ENCODE measurements around the gene CCDC157. TPM values are rescaled to one million over a fixed set of nuclear protein-coding genes. Genes with fewer than 3 reads are reported as not detected.
"Not testable (repeated sequence)": the region's sequence is repeated elsewhere in the genome, so short reads cannot be mapped to it uniquely, and the experiment has no call there.

Gene CCDC157
- total RNA-seq, 2 experiments from 2014 or later, result 3.3 to 3.4 TPM

DNA sequence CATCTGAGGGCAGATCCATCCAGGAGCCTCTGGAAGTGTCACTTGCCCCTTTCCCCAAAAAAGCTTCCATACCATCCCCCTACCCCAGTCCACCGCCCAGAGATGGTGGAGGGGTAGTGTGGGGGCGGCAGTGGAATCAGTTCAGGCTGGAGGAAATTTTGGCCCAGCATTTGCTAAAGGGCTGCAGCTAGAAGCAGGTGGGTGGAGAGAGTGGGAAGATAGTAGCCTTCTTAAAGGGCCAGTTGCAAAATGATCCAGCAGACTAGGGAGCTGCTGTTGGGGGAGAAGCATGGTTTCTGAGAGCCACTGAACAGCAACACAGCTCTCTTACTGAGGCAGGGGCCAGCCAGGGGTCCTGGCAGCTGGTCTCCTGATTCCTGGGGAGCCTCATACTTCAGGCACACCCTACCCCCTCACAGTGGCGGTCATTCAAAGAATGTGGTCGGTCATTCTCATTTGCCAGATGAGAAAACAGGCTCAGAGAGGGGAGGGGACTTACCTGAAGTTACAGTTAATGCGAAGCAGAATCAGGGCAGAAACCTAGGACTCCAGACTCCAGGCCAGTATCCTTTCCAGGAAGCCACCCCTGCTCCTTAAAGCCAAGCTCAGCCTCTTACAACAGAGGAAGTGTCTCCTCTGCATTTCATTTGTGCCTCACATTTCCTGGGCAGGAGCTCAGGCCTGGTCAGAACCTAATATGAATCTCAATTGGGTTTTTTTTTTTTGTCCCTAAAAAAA is 45.4 kb downstream of the CCDC157 start:
- Histone ChIP-seq H4K20me1 (ENCODE audit: insufficient read depth, low read length) (no peaks in the 10 kb centered on the region), H2AFZ (ENCODE audit: low read length) (no peak overlapping the region), H3K4me2 (ENCODE audit: low read length) (no peak overlapping the region), H3K36me3 (ENCODE audit: insufficient read depth, low read length) (no peaks in the 10 kb centered on the region), H3K27ac (ENCODE audit: low read depth, low read length, poor library complexity, severe bottlenecking) (no peak overlapping the region), H3K9me2 (ENCODE audit: insufficient read depth, low read length) (no peaks in the 10 kb centered on the region), H3K4me3 (ENCODE audit: low read depth, low read length, poor library complexity, severe bottlenecking) (no peak overlapping the region), H3K9me3 (ENCODE audit: low read length) (no peaks in the 10 kb centered on the region), H3K79me2 (ENCODE audit: insufficient read depth, low read depth, low read length) (no peaks in the 10 kb centered on the region), H3K4me1 (ENCODE audit: insufficient read depth, low read length, poor library complexity, severe bottlenecking) (no peaks in the 10 kb centered on the region)
- ChIA-PET POLR2A (interaction anchor here (0.6 to 0.7 kb wide), 3 partner anchors 16 to 335 kb away, joined by 3 read pairs; no protein-coding TSS in a partner anchor), CTCF (ENCODE audit: unreplicated experiment) (interaction anchor here (0.6 kb wide), 1 partner anchor 395 kb away, joined by 3 read pairs; no protein-coding TSS in a partner anchor)
- intact Hi-C loops (cut with micrococcal nuclease; ENCODE audit: unreplicated experiment), result no loop called here
- BruUV-seq (replicated peaks), result no TSS peak
- no peak for TF ChIP-seq EZH2phosphoT487 (IDR thresholded peaks at IDR 0.05; ENCODE audit: borderline replicate concordance, low read depth, low read length)
- TF ChIP-seq, protein P1, sequence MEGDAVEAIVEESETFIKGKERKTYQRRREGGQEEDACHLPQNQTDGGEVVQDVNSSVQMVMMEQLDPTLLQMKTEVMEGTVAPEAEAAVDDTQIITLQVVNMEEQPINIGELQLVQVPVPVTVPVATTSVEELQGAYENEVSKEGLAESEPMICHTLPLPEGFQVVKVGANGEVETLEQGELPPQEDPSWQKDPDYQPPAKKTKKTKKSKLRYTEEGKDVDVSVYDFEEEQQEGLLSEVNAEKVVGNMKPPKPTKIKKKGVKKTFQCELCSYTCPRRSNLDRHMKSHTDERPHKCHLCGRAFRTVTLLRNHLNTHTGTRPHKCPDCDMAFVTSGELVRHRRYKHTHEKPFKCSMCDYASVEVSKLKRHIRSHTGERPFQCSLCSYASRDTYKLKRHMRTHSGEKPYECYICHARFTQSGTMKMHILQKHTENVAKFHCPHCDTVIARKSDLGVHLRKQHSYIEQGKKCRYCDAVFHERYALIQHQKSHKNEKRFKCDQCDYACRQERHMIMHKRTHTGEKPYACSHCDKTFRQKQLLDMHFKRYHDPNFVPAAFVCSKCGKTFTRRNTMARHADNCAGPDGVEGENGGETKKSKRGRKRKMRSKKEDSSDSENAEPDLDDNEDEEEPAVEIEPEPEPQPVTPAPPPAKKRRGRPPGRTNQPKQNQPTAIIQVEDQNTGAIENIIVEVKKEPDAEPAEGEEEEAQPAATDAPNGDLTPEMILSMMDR (conservative IDR thresholded peaks at IDR 0.05; ENCODE audit: low read length), result no peak
- DNase-seq (ENCODE audit: low spot score), result no peak

DNA sequence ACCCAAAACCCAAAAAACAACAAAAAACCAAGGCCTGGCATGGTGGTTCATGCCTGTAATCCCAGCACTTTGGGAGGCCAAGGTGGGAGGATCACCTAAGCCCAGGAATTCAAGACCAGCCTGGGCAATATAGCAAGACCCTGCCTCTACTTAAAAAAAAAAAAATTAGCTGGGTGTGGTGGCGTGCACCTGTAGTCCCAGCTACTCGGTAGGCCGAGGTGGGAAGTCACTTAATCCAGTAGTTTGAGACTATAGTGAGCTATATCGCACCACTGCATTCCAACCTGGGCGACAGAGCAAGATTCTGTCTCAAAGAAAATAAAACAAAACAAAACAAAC is 45.9 kb downstream of the CCDC157 start:
- H3K36me3 ChIP-seq (ENCODE audit: insufficient read depth, low read length); H3K4me3 ChIP-seq (ENCODE audit: low read depth, low read length, poor library complexity, severe bottlenecking); H3K9me3 ChIP-seq (ENCODE audit: low read length); BruUV-seq (replicated peaks); H3K79me2 ChIP-seq (ENCODE audit: insufficient read depth, low read depth, low read length); intact Hi-C loops (cut with micrococcal nuclease; ENCODE audit: unreplicated experiment); DNase-seq (ENCODE audit: low spot score); H2AFZ ChIP-seq (ENCODE audit: low read length); H3K4me2 ChIP-seq (ENCODE audit: low read length); H3K9me2 ChIP-seq (ENCODE audit: insufficient read depth, low read length); H4K20me1 ChIP-seq (ENCODE audit: insufficient read depth, low read length); CTCF ChIA-PET (ENCODE audit: unreplicated experiment); H3K27ac ChIP-seq (ENCODE audit: low read depth, low read length, poor library complexity, severe bottlenecking); H3K4me1 ChIP-seq (ENCODE audit: insufficient read depth, low read length, poor library complexity, severe bottlenecking): not testable (repeated sequence)
- POLR2A ChIA-PET, result interaction anchor here (0.7 kb wide), 2 partner anchors 96 to 335 kb away, joined by 3 read pairs; no protein-coding TSS in a partner anchor

DNA sequence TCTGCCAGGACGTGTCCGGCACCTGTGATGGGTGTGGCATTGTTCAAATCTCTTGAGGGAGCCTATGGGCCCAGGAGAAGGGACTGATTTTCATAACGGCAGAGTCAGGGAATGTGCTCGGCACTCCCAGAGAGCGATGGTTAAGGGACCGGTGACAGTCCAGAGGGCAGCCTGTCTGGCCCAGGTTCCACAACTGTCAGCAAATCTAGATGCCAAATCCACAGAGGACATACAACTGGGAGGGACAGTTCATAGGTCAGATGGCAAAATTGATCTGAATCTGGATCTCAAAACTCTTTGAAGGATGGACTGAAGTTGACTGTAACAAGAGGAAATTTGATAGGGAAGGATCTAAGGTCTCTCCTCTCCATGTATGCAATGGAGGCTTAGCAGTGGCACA is 47.5 kb downstream of the CCDC157 start:
- ChIA-PET CTCF (ENCODE audit: unreplicated experiment) (no interaction called here), POLR2A (no interaction called here)
- H2AFZ ChIP-seq (ENCODE audit: low read length), result no peak overlapping the region
- no peaks in the 10 kb centered on the region for H3K9me3 ChIP-seq (ENCODE audit: low read length)
- H3K4me1 ChIP-seq (ENCODE audit: insufficient read depth, low read length, poor library complexity, severe bottlenecking), result no peaks in the 10 kb centered on the region
- no peaks in the 10 kb centered on the region for H3K9me2 ChIP-seq (ENCODE audit: insufficient read depth, low read length)
- H3K27ac ChIP-seq (ENCODE audit: low read depth, low read length, poor library complexity, severe bottlenecking), result no peak overlapping the region
- no TSS peak for BruUV-seq (replicated peaks)
- no peak for DNase-seq (ENCODE audit: low spot score)
- H3K4me3 ChIP-seq (ENCODE audit: low read depth, low read length, poor library complexity, severe bottlenecking), result no peak overlapping the region
- intact Hi-C loops (cut with micrococcal nuclease; ENCODE audit: unreplicated experiment), result no loop called here
- H3K36me3 ChIP-seq (ENCODE audit: insufficient read depth, low read length), result no peaks in the 10 kb centered on the region
- no peaks in the 10 kb centered on the region for H3K79me2 ChIP-seq (ENCODE audit: insufficient read depth, low read depth, low read length)
- H4K20me1 ChIP-seq (ENCODE audit: insufficient read depth, low read length), result no peaks in the 10 kb centered on the region
- TF ChIP-seq, protein P1 (conservative IDR thresholded peaks at IDR 0.05; ENCODE audit: low read length), result no peak
- TF ChIP-seq EZH2phosphoT487 (IDR thresholded peaks at IDR 0.05; ENCODE audit: borderline replicate concordance, low read depth, low read length), result no peak
- H3K4me2 ChIP-seq (ENCODE audit: low read length), result no peak overlapping the region

Data from OCI-LY7 (cell line).